Measurements from ENCODE around the gene PTPMT1.

Gene PTPMT1

GRCh38 chr11:47599902-47600301 lies 34.5 kb downstream of the PTPMT1 start:
- TF ChIP-seq POLR2AphosphoS5 (IDR thresholded peaks at IDR 0.05; ENCODE audit: low read depth, low read length) = no peak
- no peak for TF ChIP-seq TAF1 (IDR thresholded peaks at IDR 0.05; ENCODE audit: borderline replicate concordance, low read depth, low read length)
- TF ChIP-seq POLR2A (IDR thresholded peaks at IDR 0.05; ENCODE audit: low read depth, low read length) = no peak
- FAIRE-seq (no peak), DNase-seq (ENCODE audit: insufficient read length) (no peak)

GRCh38 chr11:47603295-47603694 lies 37.9 kb downstream of the PTPMT1 start:
- no peak for TF ChIP-seq POLR2AphosphoS5 (IDR thresholded peaks at IDR 0.05; ENCODE audit: low read depth, low read length)
- TF ChIP-seq POLR2A (IDR thresholded peaks at IDR 0.05; ENCODE audit: low read depth, low read length) = no peak
- no peak for TF ChIP-seq TAF1 (IDR thresholded peaks at IDR 0.05; ENCODE audit: borderline replicate concordance, low read depth, low read length)
- DNase-seq (ENCODE audit: insufficient read length) (no peak), FAIRE-seq (no peak)

- TF ChIP-seq POLR2AphosphoS5 (IDR thresholded peaks at IDR 0.05; ENCODE audit: low read depth, low read length) (no peak), TAF1 (IDR thresholded peaks at IDR 0.05; ENCODE audit: borderline replicate concordance, low read depth, low read length) (no peak), POLR2A (IDR thresholded peaks at IDR 0.05; ENCODE audit: low read depth, low read length) (no peak)
- DNase-seq (ENCODE audit: insufficient read length) = no peak
- FAIRE-seq = no peak
Observed at GRCh38 chr11:47605921-47606320, 40.5 kb downstream of the PTPMT1 start.

- FAIRE-seq (no peak), DNase-seq (ENCODE audit: insufficient read length) (no peak)
- no peak for TF ChIP-seq POLR2A (IDR thresholded peaks at IDR 0.05; ENCODE audit: low read depth, low read length)
- no peak for TF ChIP-seq TAF1 (IDR thresholded peaks at IDR 0.05; ENCODE audit: borderline replicate concordance, low read depth, low read length)
- no peak for TF ChIP-seq POLR2AphosphoS5 (IDR thresholded peaks at IDR 0.05; ENCODE audit: low read depth, low read length)
Observed at GRCh38 chr11:47606731-47607130, 41.3 kb downstream of the PTPMT1 start.

- TF ChIP-seq TAF1 (IDR thresholded peaks at IDR 0.05; ENCODE audit: borderline replicate concordance, low read depth, low read length) (no peak), POLR2AphosphoS5 (IDR thresholded peaks at IDR 0.05; ENCODE audit: low read depth, low read length) (no peak), POLR2A (IDR thresholded peaks at IDR 0.05; ENCODE audit: low read depth, low read length) (no peak)
- no peak for FAIRE-seq
- no peak for DNase-seq (ENCODE audit: insufficient read length)
Observed at GRCh38 chr11:47607380-47607779, 42.0 kb downstream of the PTPMT1 start.

GRCh38 chr11:47609675-47610074 lies 44.3 kb downstream of the PTPMT1 start:
- DNase-seq (ENCODE audit: insufficient read length) (no peak), FAIRE-seq (no peak)
- TF ChIP-seq POLR2AphosphoS5 (IDR thresholded peaks at IDR 0.05; ENCODE audit: low read depth, low read length) = no peak
- TF ChIP-seq TAF1 (IDR thresholded peaks at IDR 0.05; ENCODE audit: borderline replicate concordance, low read depth, low read length) = no peak
- no peak for TF ChIP-seq POLR2A (IDR thresholded peaks at IDR 0.05; ENCODE audit: low read depth, low read length)

GRCh38 chr11:47611348-47611794 lies 46.0 kb downstream of the PTPMT1 start:
- FAIRE-seq = peak; percentile 81
- no peak for DNase-seq (ENCODE audit: insufficient read length)
- TF ChIP-seq POLR2AphosphoS5 (IDR thresholded peaks at IDR 0.05; ENCODE audit: low read depth, low read length) (no peak), TAF1 (IDR thresholded peaks at IDR 0.05; ENCODE audit: borderline replicate concordance, low read depth, low read length) (no peak), POLR2A (IDR thresholded peaks at IDR 0.05; ENCODE audit: low read depth, low read length) (no peak)

GRCh38 chr11:47615249-47615648 lies 49.9 kb downstream of the PTPMT1 start:
- TF ChIP-seq POLR2AphosphoS5 (IDR thresholded peaks at IDR 0.05; ENCODE audit: low read depth, low read length) (no peak), POLR2A (IDR thresholded peaks at IDR 0.05; ENCODE audit: low read depth, low read length) (no peak), TAF1 (IDR thresholded peaks at IDR 0.05; ENCODE audit: borderline replicate concordance, low read depth, low read length) (no peak)
- no peak for FAIRE-seq
- no peak for DNase-seq (ENCODE audit: insufficient read length)

- DNase-seq (ENCODE audit: insufficient read length) = no peak
- no peak for TF ChIP-seq POLR2AphosphoS5 (IDR thresholded peaks at IDR 0.05; ENCODE audit: low read depth, low read length)
- no peak for TF ChIP-seq TAF1 (IDR thresholded peaks at IDR 0.05; ENCODE audit: borderline replicate concordance, low read depth, low read length)
- TF ChIP-seq POLR2A (IDR thresholded peaks at IDR 0.05; ENCODE audit: low read depth, low read length) = no peak
- no peak for FAIRE-seq
Observed at GRCh38 chr11:47616726-47617416, 51.5 kb downstream of the PTPMT1 start.

GRCh38 chr11:47617417-47617809 lies 52.0 kb downstream of the PTPMT1 start:
- DNase-seq (ENCODE audit: insufficient read length) = no peak
- TF ChIP-seq POLR2A (IDR thresholded peaks at IDR 0.05; ENCODE audit: low read depth, low read length) (no peak), TAF1 (IDR thresholded peaks at IDR 0.05; ENCODE audit: borderline replicate concordance, low read depth, low read length) (no peak), POLR2AphosphoS5 (IDR thresholded peaks at IDR 0.05; ENCODE audit: low read depth, low read length) (no peak)
- FAIRE-seq = no peak

GRCh38 chr11:47620836-47621378 lies 55.5 kb downstream of the PTPMT1 start:
- DNase-seq (ENCODE audit: insufficient read length) (no peak), FAIRE-seq (no peak)
- TF ChIP-seq POLR2AphosphoS5 (IDR thresholded peaks at IDR 0.05; ENCODE audit: low read depth, low read length) = no peak
- no peak for TF ChIP-seq POLR2A (IDR thresholded peaks at IDR 0.05; ENCODE audit: low read depth, low read length)
- no peak for TF ChIP-seq TAF1 (IDR thresholded peaks at IDR 0.05; ENCODE audit: borderline replicate concordance, low read depth, low read length)

All from GM12892 (cell line).